Colonic mucosa (tissue), 4 donors: Measurements from ENCODE around the gene CLEC20A. TPM values are rescaled to one million over a fixed set of nuclear protein-coding genes. Genes with fewer than 3 reads are reported as not detected.

Source experiments
- DNase-seq: peaks from one replicate; pipeline ENCODE4 v3.0.0-alpha.2; 2020
- H3K27ac ChIP-seq: fragments of 200-600 bp; one replicate; pipeline ENCODE4 v1.8.0; 2021
- H3K27me3 ChIP-seq: fragments of 200-600 bp; one replicate; pipeline ENCODE4 v1.8.0; 2021
- H3K36me3 ChIP-seq: fragments of 200-600 bp; one replicate; pipeline ENCODE4 v1.8.0; 2021
- H3K4me1 ChIP-seq: fragments of 200-600 bp; one replicate; pipeline ENCODE4 v1.8.0; 2021; ENCODE audit warnings: mild to moderate bottlenecking
- H3K4me3 ChIP-seq: fragments of 200-600 bp; one replicate; pipeline ENCODE4 v1.8.0; 2021
- H3K9ac ChIP-seq, 2 donors: one replicate each; pipeline ENCODE4 v1.7.0; 2013; ENCODE audit warnings: control low read depth in 2 of 2, low read depth in 2 of 2, low read length in 2 of 2
- H3K9me3 ChIP-seq: fragments of 200-600 bp; one replicate; pipeline ENCODE4 v1.8.0; 2021
- CTCF ChIP-seq: fragments of 200-600 bp; IDR thresholded peaks from one replicate; pipeline ENCODE4 v1.8.0; 2022; ENCODE audit warnings: antibody characterized with exemption, mild to moderate bottlenecking
- intact Hi-C: fragments of 100-400 bp; cut with DNase I; formaldehyde crosslinking; loops from one replicate; pipeline ENCODE4 v1.14.1; 2022
- total RNA-seq, 2 donors: library from RNA; stranded (reverse); fragmentation: NEBNext Ultra II Directional in 1 of 2; extraction: Animal tissue kit (Norgen Biotek cat#: 25700) in 1 of 2; gene quantifications; one replicate each; pipeline ENCODE4 v1.2.1, GENCODE V29; 2021
- donor health status: healthy.
- donor health status: DM: no; HTN: no; CAD: no.
- donor health status: DM: no; HTN: no; CAD: no.

Gene CLEC20A
- total RNA-seq, 2 donors from 2014 or later = not detected

- no peak for TF ChIP-seq CTCF
- no peaks in the 10 kb centered on the region for H3K36me3 ChIP-seq
- H3K27ac ChIP-seq = no peak overlapping the region
- DNase-seq = no peak
- intact Hi-C loops = no loop called here
- no peak overlapping the region for H3K4me3 ChIP-seq
- no peak overlapping the region for H3K9ac ChIP-seq
- no peaks in the 10 kb centered on the region for H3K9me3 ChIP-seq
- no peaks in the 10 kb centered on the region for H3K27me3 ChIP-seq
- no peaks in the 10 kb centered on the region for H3K4me1 ChIP-seq
These were observed 38.6 kb downstream of the CLEC20A start for GRCh38 chr1:178458203-178458602.

- Histone ChIP-seq H3K36me3 (no peaks in the 10 kb centered on the region), H3K27me3 (no peaks in the 10 kb centered on the region)
- intact Hi-C loops = no loop called here
These were observed 39.1 kb downstream of the CLEC20A start for GRCh38 chr1:178457651-178458050.

GRCh38 chr1:178456472-178456871 is 40.3 kb downstream of the CLEC20A start:
- Histone ChIP-seq H3K4me1 (no peaks in the 10 kb centered on the region), H3K9ac (no peak overlapping the region), H3K27me3 (no peaks in the 10 kb centered on the region), H3K27ac (no peak overlapping the region), H3K4me3 (no peak overlapping the region), H3K9me3 (no peaks in the 10 kb centered on the region), H3K36me3 (no peaks in the 10 kb centered on the region)
- TF ChIP-seq CTCF = no peak
- intact Hi-C loops = no loop called here
- DNase-seq = no peak

More at GRCh38 chr1:178457651-178458050, 39.1 kb downstream of the CLEC20A start:
- no peaks in the 10 kb centered on the region for H3K9me3 ChIP-seq
- no peak overlapping the region for H3K4me3 ChIP-seq
- no peak overlapping the region for H3K27ac ChIP-seq
- no peak overlapping the region for H3K9ac ChIP-seq
- DNase-seq = no peak
- no peaks in the 10 kb centered on the region for H3K4me1 ChIP-seq
- TF ChIP-seq CTCF = no peak

GRCh38 chr1:178452013-178452412 is 44.8 kb downstream of the CLEC20A start:
- no peaks in the 10 kb centered on the region for H3K27me3 ChIP-seq
- DNase-seq = no peak

GRCh38 chr1:178451529-178451928 is 45.2 kb downstream of the CLEC20A start:
- no peak for TF ChIP-seq CTCF
- Histone ChIP-seq H3K27ac (no peak overlapping the region), H3K27me3 (no peaks in the 10 kb centered on the region), H3K9me3 (no peaks in the 10 kb centered on the region), H3K4me1 (no peaks in the 10 kb centered on the region), H3K36me3 (no peaks in the 10 kb centered on the region), H3K9ac (no peak overlapping the region), H3K4me3 (no peak overlapping the region)
- DNase-seq = no peak
- intact Hi-C loops = no loop called here

More at GRCh38 chr1:178452013-178452412, 44.8 kb downstream of the CLEC20A start:
- Histone ChIP-seq H3K4me1 (no peaks in the 10 kb centered on the region), H3K4me3 (no peak overlapping the region), H3K36me3 (no peaks in the 10 kb centered on the region), H3K27ac (no peak overlapping the region), H3K9ac (no peak overlapping the region), H3K9me3 (no peaks in the 10 kb centered on the region)
- intact Hi-C loops = no loop called here
- TF ChIP-seq CTCF = no peak

- no peak for TF ChIP-seq CTCF
These were observed 45.9 kb downstream of the CLEC20A start for GRCh38 chr1:178450871-178451270.

More at GRCh38 chr1:178450871-178451270, 45.9 kb downstream of the CLEC20A start:
- Histone ChIP-seq H3K9ac (no peak overlapping the region), H3K27ac (no peak overlapping the region), H3K27me3 (no peaks in the 10 kb centered on the region), H3K4me1 (no peaks in the 10 kb centered on the region), H3K36me3 (no peaks in the 10 kb centered on the region), H3K4me3 (no peak overlapping the region), H3K9me3 (no peaks in the 10 kb centered on the region)
- intact Hi-C loops = no loop called here
- no peak for DNase-seq
